HT1080 (cell line): ENCODE results near the gene CCDC15. TPM values are rescaled to one million over a fixed set of nuclear protein-coding genes. Genes with fewer than 3 reads are reported as not detected.
"Not testable (repeated sequence)": the region's sequence is repeated elsewhere in the genome, so short reads cannot be mapped to it uniquely, and the experiment has no call there.

ENCODE experiments used
- DNase-seq: peaks from one replicate; pipeline ENCODE4 v3.0.0-alpha.2; 2015; ENCODE audit warnings: low read depth
- total RNA-seq: library from RNA; depleted of rRNA; stranded (reverse); fragments of >200 nt; shearing (Covaris generic); gene quantifications from 2 replicates; pipeline ENCODE4 v1.2.3, GENCODE V29; 2014; rRNA removed

Gene CCDC15
- total RNA-seq, 1 experiment from 2014 or later = 7.4 TPM

DNA sequence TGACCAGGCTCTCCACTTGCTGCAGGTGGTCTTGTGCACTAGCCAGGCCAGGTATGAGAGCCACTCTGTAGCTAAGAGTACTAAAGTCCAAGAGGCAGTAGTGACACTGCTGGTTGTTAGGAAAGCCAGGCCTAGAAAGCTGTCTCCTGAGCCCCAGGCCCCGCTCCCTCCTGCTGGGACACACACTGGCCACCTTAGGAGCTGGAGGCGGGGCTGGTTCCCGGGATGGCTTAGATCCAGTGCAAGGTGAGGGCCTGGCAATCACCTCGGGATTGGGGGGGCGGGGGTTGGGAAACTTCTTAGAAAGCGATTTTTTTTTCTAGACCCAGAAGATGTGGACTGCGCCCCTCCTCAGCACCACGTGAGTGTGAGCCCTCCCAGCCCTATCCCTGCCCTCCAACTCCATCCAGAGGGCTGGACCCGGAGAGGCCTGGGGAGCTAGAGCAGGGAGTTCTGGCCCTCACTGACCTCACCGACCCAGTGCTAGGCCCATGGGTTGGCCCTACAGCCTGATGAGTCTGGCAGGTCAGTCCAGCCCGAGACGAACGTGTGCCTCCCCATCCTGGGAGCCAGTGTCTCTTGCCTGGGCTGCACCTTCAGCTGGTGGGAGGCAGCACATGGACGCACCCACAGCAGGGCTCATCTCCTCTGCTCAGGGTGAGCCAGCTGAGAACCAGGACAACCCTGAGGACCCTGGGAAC lies 127.2 kb downstream of the CCDC15 start:
- no peak for DNase-seq

- DNase-seq = no peak
Observed at GRCh38 chr11:125082040-125082439, 128.0 kb downstream of the CCDC15 start.

- DNase-seq = peak; percentile 80
Observed at GRCh38 chr11:125082611-125083311, 128.8 kb downstream of the CCDC15 start.

DNA sequence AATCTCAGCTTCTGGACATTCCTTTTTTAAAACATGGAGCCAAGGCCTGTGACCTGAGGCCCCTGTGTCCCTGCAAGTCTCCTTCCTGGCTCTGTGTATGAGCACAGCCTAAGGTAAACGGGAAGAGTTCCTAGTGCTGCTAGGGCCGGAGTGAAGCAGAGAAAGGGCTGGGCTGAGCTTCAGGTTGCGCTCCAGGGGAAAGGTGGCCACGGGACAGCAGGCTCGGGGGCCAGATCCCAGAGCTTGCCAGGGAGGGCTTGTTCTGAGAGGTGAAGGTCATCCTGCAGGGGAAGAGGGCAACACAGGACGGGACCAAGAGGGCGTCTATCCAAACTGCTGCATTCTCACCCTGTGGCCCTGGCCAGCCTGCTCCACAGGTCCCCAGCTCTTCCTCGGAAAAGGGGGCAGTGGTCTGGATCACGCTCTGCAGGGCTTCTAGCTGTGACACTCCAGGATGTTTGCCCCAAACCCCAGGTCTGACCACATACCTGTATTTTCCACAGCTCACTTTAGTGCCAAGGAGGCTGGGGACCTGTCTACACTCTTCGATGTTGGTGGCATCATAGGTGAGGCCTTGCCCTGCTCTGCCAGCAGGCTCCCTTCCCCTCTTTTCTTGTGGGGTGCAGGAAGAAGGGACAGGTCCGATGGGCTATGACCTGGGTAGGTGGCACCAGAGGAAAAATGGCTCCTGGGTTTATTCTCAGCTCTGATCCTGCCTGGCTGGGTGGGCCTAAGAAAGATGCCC lies 129.5 kb downstream of the CCDC15 start:
- no peak for DNase-seq

- no peak for DNase-seq
Observed at GRCh38 chr11:125084057-125084416, 130.0 kb downstream of the CCDC15 start.

DNA sequence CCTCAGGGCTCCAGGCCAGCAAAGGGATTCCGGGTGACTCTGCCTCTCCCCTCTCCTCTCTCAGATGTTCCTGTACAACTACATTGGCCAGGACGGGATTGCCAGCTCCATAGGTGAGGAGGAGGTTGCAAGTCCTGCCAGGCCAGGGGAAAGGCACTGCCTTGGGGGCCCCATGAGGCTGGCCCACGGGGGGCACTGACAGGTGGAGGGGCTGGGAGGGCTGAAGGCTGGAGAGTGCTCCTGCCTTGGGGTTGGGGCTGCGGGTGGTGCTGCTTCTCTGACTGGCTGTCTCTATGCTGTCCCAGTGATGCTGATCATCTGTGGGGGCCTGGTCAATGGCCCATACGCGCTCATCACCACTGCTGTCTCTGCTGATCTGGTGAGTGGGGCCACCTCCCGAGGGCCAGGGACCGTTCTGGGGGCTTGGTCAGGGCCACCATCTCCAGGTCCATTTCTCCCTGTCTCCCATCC lies 130.8 kb downstream of the CCDC15 start:
- no peak for DNase-seq

- no peak for DNase-seq
Observed at GRCh38 chr11:125085301-125086081, 131.5 kb downstream of the CCDC15 start.

DNA sequence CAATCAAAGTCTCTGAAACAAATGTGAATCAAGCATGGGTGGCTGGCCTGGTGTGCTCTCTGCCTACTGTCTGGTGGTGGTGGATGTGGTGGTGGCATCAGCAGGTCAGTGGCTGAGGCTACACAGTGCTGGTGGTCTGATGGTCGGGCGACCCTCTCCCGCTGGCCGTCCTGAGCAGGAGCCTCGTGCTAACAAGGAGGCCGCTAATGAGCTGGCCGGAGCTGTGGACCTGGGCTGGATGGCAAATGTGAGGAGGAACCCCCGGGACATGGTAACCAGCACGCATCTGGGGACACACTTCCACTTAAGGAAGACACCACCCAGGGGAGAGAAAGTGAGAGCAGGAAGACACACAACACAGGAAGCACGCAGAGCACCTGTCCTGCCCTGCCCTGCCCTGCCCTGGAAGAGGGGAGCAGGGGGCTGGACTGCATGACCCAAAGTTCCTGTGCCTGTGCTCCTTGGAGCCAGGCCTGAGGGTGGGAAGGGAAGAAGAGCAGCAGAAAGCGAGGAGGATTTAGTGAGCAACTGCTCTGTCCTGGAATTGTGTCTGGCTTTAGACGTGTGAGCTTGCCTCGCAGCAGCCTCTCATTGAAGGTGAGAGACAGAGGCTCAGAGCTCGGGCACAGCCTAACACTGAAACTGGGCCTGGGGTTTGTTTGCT lies 132.8 kb downstream of the CCDC15 start:
- no peak for DNase-seq

DNA sequence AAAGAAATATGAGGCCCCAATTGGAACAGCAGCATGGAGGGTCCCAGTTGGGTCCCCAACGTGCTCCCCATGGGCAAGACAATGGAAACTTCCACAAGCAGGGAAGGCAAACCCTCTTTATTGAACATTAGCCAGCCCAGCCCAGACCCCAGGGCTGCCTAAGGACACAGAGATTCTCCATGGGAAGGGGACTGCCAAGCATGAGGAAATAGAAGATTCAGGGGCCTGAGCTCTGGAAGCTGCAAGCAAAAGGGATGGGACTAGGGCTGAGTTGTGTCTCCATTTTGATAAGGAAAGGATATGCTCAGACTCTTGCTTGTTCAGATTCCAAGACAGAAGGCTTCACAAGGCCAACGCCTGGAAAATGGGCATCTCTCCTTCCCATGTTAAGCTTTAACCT lies 134.1 kb downstream of the CCDC15 start:
- DNase-seq = no peak

- no peak for DNase-seq
Observed at GRCh38 chr11:125088576-125089455, 134.8 kb downstream of the CCDC15 start.

DNA sequence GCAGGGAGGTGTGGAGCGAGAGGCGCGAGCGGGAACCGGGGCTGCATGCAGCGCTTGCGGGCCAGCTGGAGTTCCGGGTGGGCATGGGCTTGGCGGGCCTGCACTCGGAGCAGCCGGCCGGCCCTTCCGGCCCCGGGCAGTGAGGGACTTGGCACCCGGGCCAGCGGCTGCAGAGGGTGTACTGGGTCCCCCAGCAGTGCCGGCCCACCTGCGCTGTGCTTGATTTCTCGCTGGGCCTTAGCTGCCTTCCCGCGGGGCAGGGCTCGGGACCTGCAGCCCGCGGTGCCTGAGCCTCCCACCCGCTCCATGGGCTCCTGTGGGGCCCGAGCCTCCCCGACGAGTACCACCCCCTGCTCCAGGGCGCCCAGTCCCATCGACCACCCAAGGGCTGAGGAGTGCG lies 135.5 kb downstream of the CCDC15 start:
- not testable (repeated sequence) for DNase-seq

GRCh38 chr11:125090151-125090550 lies 136.1 kb downstream of the CCDC15 start:
- DNase-seq = not testable (repeated sequence)

- DNase-seq = no peak
Observed at GRCh38 chr11:125090816-125091215, 136.8 kb downstream of the CCDC15 start.

Other genes with a start within 250 kb of the CCDC15 start
- 9.1 and 17.5 TPM in 2 replicates for gene NRGN, start 214.3 kb upstream of the CCDC15 start, total RNA-seq
- gene VSIG2, start 201.9 kb upstream of the CCDC15 start, total RNA-seq = not detected in 2 replicates
- 0.43 and 0.66 TPM in 2 replicates for gene ESAM, start 191.9 kb upstream of the CCDC15 start, total RNA-seq
- gene MSANTD2, start 153.8 kb upstream of the CCDC15 start, total RNA-seq = 13.7 and 14.5 TPM in 2 replicates
- 20.5 and 24.5 TPM in 2 replicates for gene ROBO3, start 88.8 kb upstream of the CCDC15 start, total RNA-seq
- 21.1 and 25.0 TPM in 2 replicates for gene ROBO4, start 56.3 kb upstream of the CCDC15 start, total RNA-seq
- 0.05 TPM in 1 of 2 replicates, not detected in the other for gene HEPN1, start 35.0 kb upstream of the CCDC15 start, total RNA-seq
- 0.29 TPM in 1 of 2 replicates, not detected in the other for gene HEPACAM, start 18.2 kb upstream of the CCDC15 start, total RNA-seq
- 9.9 and 10.1 TPM in 2 replicates for gene SLC37A2, start 109.1 kb downstream of the CCDC15 start, total RNA-seq
- 24.9 and 29.8 TPM in 2 replicates for gene TMEM218, start 157.4 kb downstream of the CCDC15 start, total RNA-seq
- gene PKNOX2, start 210.5 kb downstream of the CCDC15 start, total RNA-seq = 0.10 TPM in 1 of 2 replicates, not detected in the other